OCI-LY7 (cell line): ENCODE measurements around the gene SNRPB.

ENCODE experiments used
- EZH2phosphoT487 ChIP-seq: fragments of 200-600 bp; sonication (generic); IDR thresholded peaks from 2 replicates; pipeline ENCODE4 v1.6.1; 2018; ENCODE audit warnings: low read depth, borderline replicate concordance, mild to moderate bottlenecking, mixed run types, antibody characterized with exemption, low read length, moderate library complexity, mixed read lengths
- TF ChIP-seq, protein P1 (sequence below): fragments of 200-600 bp; sonication (generic); conservative IDR thresholded peaks from 2 replicates; pipeline ENCODE4 v1.5.1; 2014; ENCODE audit warnings: mild to moderate bottlenecking, antibody characterized with exemption, low read length, moderate library complexity, mixed read lengths

- TF ChIP-seq, protein P1, sequence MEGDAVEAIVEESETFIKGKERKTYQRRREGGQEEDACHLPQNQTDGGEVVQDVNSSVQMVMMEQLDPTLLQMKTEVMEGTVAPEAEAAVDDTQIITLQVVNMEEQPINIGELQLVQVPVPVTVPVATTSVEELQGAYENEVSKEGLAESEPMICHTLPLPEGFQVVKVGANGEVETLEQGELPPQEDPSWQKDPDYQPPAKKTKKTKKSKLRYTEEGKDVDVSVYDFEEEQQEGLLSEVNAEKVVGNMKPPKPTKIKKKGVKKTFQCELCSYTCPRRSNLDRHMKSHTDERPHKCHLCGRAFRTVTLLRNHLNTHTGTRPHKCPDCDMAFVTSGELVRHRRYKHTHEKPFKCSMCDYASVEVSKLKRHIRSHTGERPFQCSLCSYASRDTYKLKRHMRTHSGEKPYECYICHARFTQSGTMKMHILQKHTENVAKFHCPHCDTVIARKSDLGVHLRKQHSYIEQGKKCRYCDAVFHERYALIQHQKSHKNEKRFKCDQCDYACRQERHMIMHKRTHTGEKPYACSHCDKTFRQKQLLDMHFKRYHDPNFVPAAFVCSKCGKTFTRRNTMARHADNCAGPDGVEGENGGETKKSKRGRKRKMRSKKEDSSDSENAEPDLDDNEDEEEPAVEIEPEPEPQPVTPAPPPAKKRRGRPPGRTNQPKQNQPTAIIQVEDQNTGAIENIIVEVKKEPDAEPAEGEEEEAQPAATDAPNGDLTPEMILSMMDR: no peak
- no peak for TF ChIP-seq EZH2phosphoT487
Observed at GRCh38 chr20:2485661-2486060, 15.1 kb upstream of the SNRPB start.
